GM18873 (cell line): ENCODE measurements around the gene POTEJ.
"Not testable (repeated sequence)": the region's sequence is repeated elsewhere in the genome, so short reads cannot be mapped to it uniquely, and the experiment has no call there.

ENCODE experiments used
- ATAC-seq: cut with Tn5 transposase; IDR thresholded peaks from one replicate; pipeline ENCODE4 v1.9.1; 2021; ENCODE audit warnings: mild to moderate bottlenecking, moderate library complexity, moderate number of reproducible peaks; ENCODE audit not compliant: unreplicated experiment, low FRiP score

The POTEJ gene

GRCh38 chr2:130611140-130611539 lies at the start of gene POTEJ:
TSS of gene POTEJ (plus strand) at chr2:130611440. CDS start at chr2:130611533, 93 bp downstream.
- not testable (repeated sequence) for ATAC-seq

- not testable (repeated sequence) for ATAC-seq
Observed at GRCh38 chr2:130566165-130566564, 45.1 kb upstream of the POTEJ start.

GRCh38 chr2:130571929-130572328 lies 39.3 kb upstream of the POTEJ start:
- ATAC-seq, result not testable (repeated sequence)

- ATAC-seq, result not testable (repeated sequence)
Observed at GRCh38 chr2:130574230-130574629, 37.0 kb upstream of the POTEJ start.

GRCh38 chr2:130576209-130576784 lies 34.9 kb upstream of the POTEJ start:
- not testable (repeated sequence) for ATAC-seq

- ATAC-seq, result not testable (repeated sequence)
Observed at GRCh38 chr2:130577559-130577958, 33.7 kb upstream of the POTEJ start.

GRCh38 chr2:130579121-130579520 lies 32.1 kb upstream of the POTEJ start:
- not testable (repeated sequence) for ATAC-seq

GRCh38 chr2:130581491-130581890 lies 29.7 kb upstream of the POTEJ start:
- not testable (repeated sequence) for ATAC-seq

GRCh38 chr2:130582970-130583369 lies 28.3 kb upstream of the POTEJ start:
- ATAC-seq, result not testable (repeated sequence)

GRCh38 chr2:130583582-130583981 lies 27.7 kb upstream of the POTEJ start:
- not testable (repeated sequence) for ATAC-seq

- ATAC-seq, result not testable (repeated sequence)
Observed at GRCh38 chr2:130584726-130585125, 26.5 kb upstream of the POTEJ start.

- ATAC-seq, result peak; percentile 88
Observed at GRCh38 chr2:130588688-130589458, 22.4 kb upstream of the POTEJ start.

- not testable (repeated sequence) for ATAC-seq
Observed at GRCh38 chr2:130590170-130590841, 20.9 kb upstream of the POTEJ start.

- not testable (repeated sequence) for ATAC-seq
Observed at GRCh38 chr2:130590842-130591359, 20.3 kb upstream of the POTEJ start.

GRCh38 chr2:130592791-130593414 lies 18.3 kb upstream of the POTEJ start:
- ATAC-seq, result not testable (repeated sequence)

- not testable (repeated sequence) for ATAC-seq
Observed at GRCh38 chr2:130594011-130594410, 17.2 kb upstream of the POTEJ start.

- not testable (repeated sequence) for ATAC-seq
Observed at GRCh38 chr2:130596757-130597156, 14.5 kb upstream of the POTEJ start.

- not testable (repeated sequence) for ATAC-seq
Observed at GRCh38 chr2:130597994-130598393, 13.2 kb upstream of the POTEJ start.

GRCh38 chr2:130598463-130598862 lies 12.8 kb upstream of the POTEJ start:
- ATAC-seq, result not testable (repeated sequence)

- ATAC-seq, result not testable (repeated sequence)
Observed at GRCh38 chr2:130599393-130599792, 11.8 kb upstream of the POTEJ start, which contains the start of gene CFC1. TSS of gene CFC1 (minus strand) at chr2:130599575. CDS start at chr2:130599287, 288 bp downstream.
